Measurements from ENCODE around the gene CTNNA1. TPM values are rescaled to one million over a fixed set of nuclear protein-coding genes. Genes with fewer than 3 reads are reported as not detected.

Gene CTNNA1
- total RNA-seq, 3 donors from 2014 or later (not counting 1 experiment from before 2014, with no cell fraction given), result 34.4 to 53.0 (median 49.8) TPM

- Mint-ChIP-seq H3K27ac (no peak overlapping the region), H3K36me3 (no peaks in the 10 kb centered on the region), H3K4me3 (no peak overlapping the region), H3K9me3 (no peaks in the 10 kb centered on the region), H3K27me3 (ENCODE audit: low read depth in 2 of 2) (peaks cover 0 to 11% of the 10 kb centered on the region in 2 donors), H3K4me1 (peaks cover 10 to 11% of the 10 kb centered on the region in 2 donors)
- Histone ChIP-seq H3K4me1 (ENCODE audit: control insufficient read depth, insufficient read depth, low read length) (peaks cover 3% of the 10 kb centered on the region), H3K4me3 (ENCODE audit: low read length) (no peak overlapping the region), H3K9me3 (ENCODE audit: control insufficient read depth, insufficient read depth, low read length) (no peaks in the 10 kb centered on the region), H3K36me3 (ENCODE audit: control insufficient read depth, insufficient read depth, low read length) (no peaks in the 10 kb centered on the region), H3K27me3 (ENCODE audit: control insufficient read depth, insufficient read depth, low read length) (no peaks in the 10 kb centered on the region), H3K27ac (ENCODE audit: low read length) (no peak overlapping the region)
- DNase-seq (no peak), ATAC-seq (no peak)
- intact Hi-C loops (cut with micrococcal nuclease), result no loop called here
- TF ChIP-seq, protein P1, sequence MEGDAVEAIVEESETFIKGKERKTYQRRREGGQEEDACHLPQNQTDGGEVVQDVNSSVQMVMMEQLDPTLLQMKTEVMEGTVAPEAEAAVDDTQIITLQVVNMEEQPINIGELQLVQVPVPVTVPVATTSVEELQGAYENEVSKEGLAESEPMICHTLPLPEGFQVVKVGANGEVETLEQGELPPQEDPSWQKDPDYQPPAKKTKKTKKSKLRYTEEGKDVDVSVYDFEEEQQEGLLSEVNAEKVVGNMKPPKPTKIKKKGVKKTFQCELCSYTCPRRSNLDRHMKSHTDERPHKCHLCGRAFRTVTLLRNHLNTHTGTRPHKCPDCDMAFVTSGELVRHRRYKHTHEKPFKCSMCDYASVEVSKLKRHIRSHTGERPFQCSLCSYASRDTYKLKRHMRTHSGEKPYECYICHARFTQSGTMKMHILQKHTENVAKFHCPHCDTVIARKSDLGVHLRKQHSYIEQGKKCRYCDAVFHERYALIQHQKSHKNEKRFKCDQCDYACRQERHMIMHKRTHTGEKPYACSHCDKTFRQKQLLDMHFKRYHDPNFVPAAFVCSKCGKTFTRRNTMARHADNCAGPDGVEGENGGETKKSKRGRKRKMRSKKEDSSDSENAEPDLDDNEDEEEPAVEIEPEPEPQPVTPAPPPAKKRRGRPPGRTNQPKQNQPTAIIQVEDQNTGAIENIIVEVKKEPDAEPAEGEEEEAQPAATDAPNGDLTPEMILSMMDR (IDR thresholded peaks at IDR 0.05), result no peak
- WGBS (ENCODE audit: insufficient coverage), result 83% methylated on average over 2 of the region's 2 CpGs
Observed at GRCh38 chr5:138737494-138738265, 15.5 kb upstream of the CTNNA1 start.

DNA sequence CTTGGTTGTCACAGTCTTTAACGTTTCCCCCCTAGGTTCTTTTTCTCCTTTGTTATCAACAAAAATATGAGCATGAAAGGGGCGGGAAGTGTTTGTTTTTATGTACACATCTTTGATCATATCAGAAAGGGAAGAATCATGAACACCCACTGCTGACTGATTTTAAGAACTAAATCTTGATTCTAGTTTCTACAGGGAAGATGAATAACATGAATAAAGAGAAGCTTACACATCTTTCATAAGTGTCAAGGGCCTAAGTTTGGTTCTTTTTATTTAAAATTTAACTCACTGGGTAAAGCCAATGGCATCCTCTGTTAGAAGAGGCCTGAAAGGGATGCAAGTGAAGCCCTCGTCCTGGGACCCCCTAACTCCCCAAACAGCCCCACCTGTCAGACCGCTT, 14.8 kb upstream of the CTNNA1 start:
- Histone ChIP-seq H3K27ac (ENCODE audit: low read length) (no peak overlapping the region), H3K4me3 (ENCODE audit: low read length) (no peak overlapping the region), H3K4me1 (ENCODE audit: control insufficient read depth, insufficient read depth, low read length) (peaks cover 3% of the 10 kb centered on the region), H3K27me3 (ENCODE audit: control insufficient read depth, insufficient read depth, low read length) (no peaks in the 10 kb centered on the region), H3K36me3 (ENCODE audit: control insufficient read depth, insufficient read depth, low read length) (no peaks in the 10 kb centered on the region), H3K9me3 (ENCODE audit: control insufficient read depth, insufficient read depth, low read length) (no peaks in the 10 kb centered on the region)
- DNase-seq (no peak), ATAC-seq (no peak)
- 73% methylated on average over 2 of the region's 4 CpGs for WGBS (ENCODE audit: insufficient coverage)
- H3K4me1 Mint-ChIP-seq, result peaks cover 13 to 14% of the 10 kb centered on the region in 2 donors
- TF ChIP-seq, protein P1 (IDR thresholded peaks at IDR 0.05), result no peak
- H3K4me3 Mint-ChIP-seq, result no peak overlapping the region
- no peaks in the 10 kb centered on the region for H3K36me3 Mint-ChIP-seq
- H3K27me3 Mint-ChIP-seq (ENCODE audit: low read depth in 2 of 2), result peaks cover 0 to 11% of the 10 kb centered on the region in 2 donors
- H3K27ac Mint-ChIP-seq, result no peak overlapping the region
- H3K9me3 Mint-ChIP-seq, result no peaks in the 10 kb centered on the region
- intact Hi-C loops (cut with micrococcal nuclease), result no loop called here

DNA sequence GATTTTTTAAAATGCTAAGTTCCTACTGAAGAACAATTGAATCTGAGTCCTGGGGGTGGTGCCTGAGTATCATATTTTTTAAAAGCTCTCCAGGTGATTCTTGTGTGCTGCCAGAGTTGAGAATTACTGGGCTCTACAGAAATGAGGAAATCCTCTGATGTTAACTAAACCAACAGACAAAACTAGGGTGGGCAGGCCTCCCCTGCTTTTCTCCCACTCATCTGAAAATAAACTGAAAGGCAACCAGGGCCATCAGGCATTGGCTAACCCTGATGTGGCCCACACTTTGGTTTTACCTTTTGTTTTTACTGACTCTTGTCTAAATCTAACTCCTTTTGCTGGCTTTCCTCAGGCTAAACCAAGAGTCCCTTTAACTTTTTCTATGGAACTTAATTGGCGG, 13.3 kb upstream of the CTNNA1 start:
- H3K4me3 ChIP-seq (ENCODE audit: low read length), result no peak overlapping the region
- H3K4me1 Mint-ChIP-seq, result peaks cover 13 to 14% of the 10 kb centered on the region in 2 donors
- no peaks in the 10 kb centered on the region for H3K9me3 ChIP-seq (ENCODE audit: control insufficient read depth, insufficient read depth, low read length)
- ATAC-seq (no peak), DNase-seq (no peak)
- no peak overlapping the region for H3K27ac ChIP-seq (ENCODE audit: low read length)
- H3K27me3 ChIP-seq (ENCODE audit: control insufficient read depth, insufficient read depth, low read length), result no peaks in the 10 kb centered on the region
- peaks cover 3% of the 10 kb centered on the region for H3K4me1 ChIP-seq (ENCODE audit: control insufficient read depth, insufficient read depth, low read length)
- H3K4me3 Mint-ChIP-seq, result no peak overlapping the region
- TF ChIP-seq, protein P1 (IDR thresholded peaks at IDR 0.05), result no peak
- 100% methylated on average over 1 of the region's 1 CpG for WGBS (ENCODE audit: insufficient coverage)
- intact Hi-C loops (cut with micrococcal nuclease), result no loop called here
- peaks cover 0 to 11% of the 10 kb centered on the region in 2 donors for H3K27me3 Mint-ChIP-seq (ENCODE audit: low read depth in 2 of 2)
- no peaks in the 10 kb centered on the region for H3K9me3 Mint-ChIP-seq
- no peaks in the 10 kb centered on the region for H3K36me3 Mint-ChIP-seq
- no peaks in the 10 kb centered on the region for H3K36me3 ChIP-seq (ENCODE audit: control insufficient read depth, insufficient read depth, low read length)
- H3K27ac Mint-ChIP-seq, result no peak overlapping the region

Measured in natural killer cell (primary cell).